Body of pancreas (tissue), 4 donors: ENCODE results near the gene ZMYM4.

ENCODE experiments used
- POLR2A ChIP-seq, 3 donors: fragments of 450-650 bp; IDR thresholded peaks; one replicate each; pipeline ENCODE4 v1.6.1; 2016; ENCODE audit warnings: antibody characterized with exemption in 3 of 3, mild to moderate bottlenecking in 2 of 3
- TF ChIP-seq, protein P1 (sequence below), 7 experiments: fragments of 450-650 bp in 4 of 7; fragments of 200-600 bp in 3 of 7; sonication (generic) in 3 of 7; IDR thresholded peaks; one replicate each; pipeline ENCODE4 v1.5.1; 2016 to 2019; ENCODE audit warnings: antibody characterized with exemption in 7 of 7

DNA sequence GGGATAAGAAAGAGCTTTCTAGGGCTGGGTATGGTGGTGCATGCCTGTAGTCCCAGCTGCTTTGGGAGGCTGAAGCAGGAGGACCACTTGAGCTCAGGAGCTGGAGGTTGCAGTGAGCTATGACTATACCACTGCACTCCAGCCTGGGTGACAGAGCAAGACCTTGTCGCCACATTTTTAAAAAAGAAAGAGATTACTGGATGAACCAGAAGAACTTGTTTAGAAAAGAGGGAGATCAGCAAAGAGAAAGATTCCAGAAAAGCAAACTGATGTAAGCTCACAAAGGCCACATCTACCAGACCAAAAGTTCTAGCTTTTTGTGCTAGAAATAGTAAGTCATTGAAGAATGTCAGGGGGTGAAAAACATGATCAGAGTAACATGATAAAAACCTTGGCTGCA lies 171.1 kb downstream of the ZMYM4 start:
- TF ChIP-seq, protein P1, sequence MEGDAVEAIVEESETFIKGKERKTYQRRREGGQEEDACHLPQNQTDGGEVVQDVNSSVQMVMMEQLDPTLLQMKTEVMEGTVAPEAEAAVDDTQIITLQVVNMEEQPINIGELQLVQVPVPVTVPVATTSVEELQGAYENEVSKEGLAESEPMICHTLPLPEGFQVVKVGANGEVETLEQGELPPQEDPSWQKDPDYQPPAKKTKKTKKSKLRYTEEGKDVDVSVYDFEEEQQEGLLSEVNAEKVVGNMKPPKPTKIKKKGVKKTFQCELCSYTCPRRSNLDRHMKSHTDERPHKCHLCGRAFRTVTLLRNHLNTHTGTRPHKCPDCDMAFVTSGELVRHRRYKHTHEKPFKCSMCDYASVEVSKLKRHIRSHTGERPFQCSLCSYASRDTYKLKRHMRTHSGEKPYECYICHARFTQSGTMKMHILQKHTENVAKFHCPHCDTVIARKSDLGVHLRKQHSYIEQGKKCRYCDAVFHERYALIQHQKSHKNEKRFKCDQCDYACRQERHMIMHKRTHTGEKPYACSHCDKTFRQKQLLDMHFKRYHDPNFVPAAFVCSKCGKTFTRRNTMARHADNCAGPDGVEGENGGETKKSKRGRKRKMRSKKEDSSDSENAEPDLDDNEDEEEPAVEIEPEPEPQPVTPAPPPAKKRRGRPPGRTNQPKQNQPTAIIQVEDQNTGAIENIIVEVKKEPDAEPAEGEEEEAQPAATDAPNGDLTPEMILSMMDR (IDR thresholded peaks at IDR 0.05) = no peak
- no peak for TF ChIP-seq POLR2A (IDR thresholded peaks at IDR 0.05)
